Vagina (tissue), 2 donors: ENCODE results near the gene CCNF. TPM values are rescaled to one million over a fixed set of nuclear protein-coding genes. Genes with fewer than 3 reads are reported as not detected.

Source experiments
- DNase-seq, 2 donors: peaks; one replicate each; pipeline ENCODE4 v3.0.0-alpha.2; 2017; ENCODE audit errors: extremely low spot score in 2 of 2
- H3K27ac ChIP-seq: fragments of 200-600 bp; sonication (generic); one replicate; pipeline ENCODE4 v1.5.1; 2019
- H3K27me3 ChIP-seq: fragments of 200-600 bp; sonication (generic); one replicate; pipeline ENCODE4 v1.5.1; 2019
- H3K36me3 ChIP-seq, 2 donors: fragments of 200-600 bp; sonication (generic); one replicate each; pipeline ENCODE4 v1.5.1; 2017 to 2019
- H3K4me1 ChIP-seq: fragments of 200-600 bp; sonication (generic); one replicate; pipeline ENCODE4 v1.5.1; 2019
- H3K4me3 ChIP-seq, 2 donors: fragments of 200-600 bp; sonication (generic); 1 replicate in 1 of 2; 2 replicates in 1 of 2; pipeline ENCODE4 v1.5.1; 2016 to 2019
- H3K9me3 ChIP-seq: fragments of 200-600 bp; sonication (generic); one replicate; pipeline ENCODE4 v1.5.1; 2019
- POLR2A ChIP-seq, 2 donors: fragments of 450-650 bp; IDR thresholded peaks; one replicate each; pipeline ENCODE4 v1.6.1; 2017; ENCODE audit warnings: antibody characterized with exemption in 2 of 2, mild to moderate bottlenecking in 2 of 2, moderate library complexity in 2 of 2
- POLR2AphosphoS5 ChIP-seq, 2 donors: sonication (generic); formaldehyde crosslinking; IDR thresholded peaks; one replicate each; pipeline ENCODE4 v1.9.0; 2017; ENCODE audit warnings: antibody characterized with exemption in 2 of 2, mild to moderate bottlenecking in 2 of 2, low read depth in 1 of 2; ENCODE audit not compliant: insufficient read depth in 1 of 2
- intact Hi-C: fragments of 100-400 bp; cut with DNase I; formaldehyde crosslinking; loops from one replicate; pipeline ENCODE4 v1.15.1; 2023
- total RNA-seq: library from RNA; depleted of rRNA; stranded (reverse); fragments of >200 nt; gene quantifications from one replicate; pipeline ENCODE4 v1.2.3, GENCODE V29; 2016
- TF ChIP-seq, protein P1 (sequence below), 3 experiments: fragments of 450-650 bp in 2 of 3; fragments of 200-600 bp in 1 of 3; sonication (generic) in 1 of 3; IDR thresholded peaks; one replicate each; pipeline ENCODE4 v1.5.1; 2017 to 2019; ENCODE audit warnings: antibody characterized with exemption in 3 of 3, mild to moderate bottlenecking in 2 of 3, moderate library complexity in 2 of 3

The CCNF gene
- total RNA-seq, 1 donor from 2014 or later: 2.5 TPM

- TF ChIP-seq, protein P1, sequence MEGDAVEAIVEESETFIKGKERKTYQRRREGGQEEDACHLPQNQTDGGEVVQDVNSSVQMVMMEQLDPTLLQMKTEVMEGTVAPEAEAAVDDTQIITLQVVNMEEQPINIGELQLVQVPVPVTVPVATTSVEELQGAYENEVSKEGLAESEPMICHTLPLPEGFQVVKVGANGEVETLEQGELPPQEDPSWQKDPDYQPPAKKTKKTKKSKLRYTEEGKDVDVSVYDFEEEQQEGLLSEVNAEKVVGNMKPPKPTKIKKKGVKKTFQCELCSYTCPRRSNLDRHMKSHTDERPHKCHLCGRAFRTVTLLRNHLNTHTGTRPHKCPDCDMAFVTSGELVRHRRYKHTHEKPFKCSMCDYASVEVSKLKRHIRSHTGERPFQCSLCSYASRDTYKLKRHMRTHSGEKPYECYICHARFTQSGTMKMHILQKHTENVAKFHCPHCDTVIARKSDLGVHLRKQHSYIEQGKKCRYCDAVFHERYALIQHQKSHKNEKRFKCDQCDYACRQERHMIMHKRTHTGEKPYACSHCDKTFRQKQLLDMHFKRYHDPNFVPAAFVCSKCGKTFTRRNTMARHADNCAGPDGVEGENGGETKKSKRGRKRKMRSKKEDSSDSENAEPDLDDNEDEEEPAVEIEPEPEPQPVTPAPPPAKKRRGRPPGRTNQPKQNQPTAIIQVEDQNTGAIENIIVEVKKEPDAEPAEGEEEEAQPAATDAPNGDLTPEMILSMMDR (IDR thresholded peaks at IDR 0.05): no peak
- TF ChIP-seq POLR2A (IDR thresholded peaks at IDR 0.05): no peak
- TF ChIP-seq POLR2AphosphoS5 (IDR thresholded peaks at IDR 0.05; ENCODE audit: insufficient read depth in 1 of 2, low read depth in 1 of 2): no peak
- Histone ChIP-seq H3K4me3 (no peak overlapping the region), H3K27ac (no peak overlapping the region), H3K27me3 (no peaks in the 10 kb centered on the region), H3K4me1 (peaks cover 4% of the 10 kb centered on the region), H3K9me3 (no peaks in the 10 kb centered on the region), H3K36me3 (no peaks in the 10 kb centered on the region)
- DNase-seq: no peak
- intact Hi-C loops: no loop called here
These were observed 61.2 kb downstream of the CCNF start for GRCh38 chr16:2490190-2491105.

DNA sequence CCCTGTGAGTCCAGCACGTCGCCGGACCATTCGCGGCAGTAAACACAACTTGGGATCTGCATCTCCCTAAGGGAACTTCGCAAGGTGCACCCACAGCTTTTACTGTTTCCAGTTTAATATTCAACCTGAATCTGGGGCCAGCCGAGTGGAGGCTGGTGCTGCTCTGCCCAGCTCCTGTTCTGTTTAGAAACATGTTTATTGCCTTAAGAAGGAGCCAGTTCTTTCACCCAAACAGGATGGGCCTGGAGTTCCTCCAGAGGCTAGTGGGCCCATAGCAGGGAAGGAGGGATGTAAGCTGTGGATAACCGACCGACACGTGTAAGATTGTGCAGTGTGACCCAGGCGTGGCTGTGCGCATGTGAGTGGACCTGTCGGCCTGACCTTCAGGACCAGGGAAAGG is 63.0 kb downstream of the CCNF start:
- DNase-seq: no peak
- no peak overlapping the region for H3K4me3 ChIP-seq
- H3K27me3 ChIP-seq: no peaks in the 10 kb centered on the region
- H3K9me3 ChIP-seq: no peaks in the 10 kb centered on the region
- H3K36me3 ChIP-seq: peaks cover 0 to 10% of the 10 kb centered on the region in 2 donors
- no peak overlapping the region for H3K27ac ChIP-seq
- intact Hi-C loops: no loop called here
- TF ChIP-seq POLR2AphosphoS5 (IDR thresholded peaks at IDR 0.05; ENCODE audit: insufficient read depth in 1 of 2, low read depth in 1 of 2) (no peak), POLR2A (IDR thresholded peaks at IDR 0.05) (no peak)
- TF ChIP-seq, protein P1 (IDR thresholded peaks at IDR 0.05): no peak
- H3K4me1 ChIP-seq: peaks cover 9% of the 10 kb centered on the region

GRCh38 chr16:2493605-2494004 is 64.4 kb downstream of the CCNF start:
- H3K4me3 ChIP-seq: no peak overlapping the region
- intact Hi-C loops: no loop called here
- H3K27ac ChIP-seq: no peak overlapping the region
- peaks cover 22% of the 10 kb centered on the region for H3K4me1 ChIP-seq
- no peaks in the 10 kb centered on the region for H3K27me3 ChIP-seq
- DNase-seq: no peak
- TF ChIP-seq POLR2AphosphoS5 (IDR thresholded peaks at IDR 0.05; ENCODE audit: insufficient read depth in 1 of 2, low read depth in 1 of 2) (no peak), POLR2A (IDR thresholded peaks at IDR 0.05) (no peak)
- TF ChIP-seq, protein P1 (IDR thresholded peaks at IDR 0.05): no peak
- H3K36me3 ChIP-seq: peaks cover 0 to 10% of the 10 kb centered on the region in 2 donors
- no peaks in the 10 kb centered on the region for H3K9me3 ChIP-seq

GRCh38 chr16:2494616-2495015 is 65.4 kb downstream of the CCNF start:
- no peaks in the 10 kb centered on the region for H3K9me3 ChIP-seq

More at GRCh38 chr16:2494616-2495015, 65.4 kb downstream of the CCNF start:
- Histone ChIP-seq H3K4me1 (peaks cover 30% of the 10 kb centered on the region), H3K27me3 (no peaks in the 10 kb centered on the region), H3K27ac (no peak overlapping the region), H3K36me3 (peaks cover 0 to 10% of the 10 kb centered on the region in 2 donors), H3K4me3 (no peak overlapping the region)
- no peak for DNase-seq
- intact Hi-C loops: no loop called here
- TF ChIP-seq POLR2AphosphoS5 (IDR thresholded peaks at IDR 0.05; ENCODE audit: insufficient read depth in 1 of 2, low read depth in 1 of 2): no peak
- TF ChIP-seq, protein P1 (IDR thresholded peaks at IDR 0.05): no peak
- no peak for TF ChIP-seq POLR2A (IDR thresholded peaks at IDR 0.05)
